Large intestine (tissue), 3 donors: ENCODE results near the gene INPP5A. TPM values are rescaled to one million over a fixed set of nuclear protein-coding genes. Genes with fewer than 3 reads are reported as not detected.

Source experiments
- DNase-seq, 2 donors: peaks; one replicate each; pipeline versions ENCODE4 v3.0.0 to v3.0.0-alpha.2; 2013
- H3K27ac ChIP-seq: one replicate; pipeline ENCODE4 v1.5.1; 2013; ENCODE audit warnings: low read length
- H3K27me3 ChIP-seq: 2 replicates; pipeline ENCODE4 v1.6.1; 2013; ENCODE audit warnings: low read length; ENCODE audit not compliant: control insufficient read depth, insufficient read depth
- H3K36me3 ChIP-seq: 2 replicates; pipeline ENCODE4 v1.6.1; 2013; ENCODE audit warnings: low read length; ENCODE audit not compliant: control insufficient read depth, insufficient read depth
- H3K4me1 ChIP-seq: one replicate; pipeline ENCODE4 v1.6.1; 2013; ENCODE audit warnings: low read length; ENCODE audit not compliant: control insufficient read depth, insufficient read depth
- H3K4me3 ChIP-seq: one replicate; pipeline ENCODE4 v1.5.1; 2013; ENCODE audit warnings: low read length
- H3K9me3 ChIP-seq: one replicate; pipeline ENCODE4 v1.6.1; 2013; ENCODE audit warnings: mild to moderate bottlenecking, low read depth, low read length, moderate library complexity; ENCODE audit not compliant: control insufficient read depth
- WGBS: methylation state at CpG from one replicate; pipeline ENCODE4 v1.1.5; 2013; ENCODE audit warnings: low lambda C conversion rate; ENCODE audit not compliant: insufficient coverage; 5-methylcytosine and 5-hydroxymethylcytosine counted together
- polyA plus RNA-seq: library from polyadenylated mRNA; unstranded; fragments of 120-200 nt; gene quantifications from one replicate; pipeline ENCODE4 v1.2.1, GENCODE V29; 2013

The INPP5A gene
- polyA plus RNA-seq, 1 donor, result 25.3 TPM

GRCh38 chr10:132558516-132559413 is 21.2 kb downstream of the INPP5A start:
- Histone ChIP-seq H3K4me1 (peaks cover 5% of the 10 kb centered on the region), H3K27me3 (no peaks in the 10 kb centered on the region), H3K4me3 (no peak overlapping the region), H3K36me3 (peaks cover 2% of the 10 kb centered on the region), H3K9me3 (peaks cover 6% of the 10 kb centered on the region), H3K27ac (no peak overlapping the region)
- DNase-seq, result no peak
- WGBS, result 100% methylated on average over 1 of the region's 32 CpGs

DNA sequence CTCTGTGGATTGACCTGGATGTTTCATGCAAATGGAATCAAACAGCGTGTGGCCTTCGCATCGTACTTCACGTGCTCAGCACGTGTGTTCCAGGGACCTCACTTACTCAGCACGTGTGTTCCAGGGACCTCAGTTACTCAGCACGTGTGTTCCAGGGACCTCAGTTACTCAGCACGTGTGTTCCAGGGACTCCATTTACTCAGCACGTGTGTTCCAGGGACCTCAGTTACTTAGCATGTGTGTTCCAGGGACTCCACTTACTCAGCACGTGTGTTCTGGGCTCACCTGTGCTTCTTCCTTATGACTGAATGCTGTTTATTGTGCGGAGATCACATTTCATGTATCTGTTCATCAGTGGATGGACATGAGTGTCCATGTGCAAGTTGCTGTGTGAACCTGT is 22.0 kb downstream of the INPP5A start:
- no peaks in the 10 kb centered on the region for H3K4me1 ChIP-seq
- no CpG with 5 or more reads among the region's 11 CpGs for WGBS
- DNase-seq, result no peak

GRCh38 chr10:132560241-132560731 is 22.7 kb downstream of the INPP5A start:
- peaks cover 6% of the 10 kb centered on the region for H3K9me3 ChIP-seq

More for the DNA sequence above, 22.0 kb downstream of the INPP5A start:
- peaks cover 6% of the 10 kb centered on the region for H3K9me3 ChIP-seq
- H3K36me3 ChIP-seq, result peaks cover 2% of the 10 kb centered on the region
- H3K27ac ChIP-seq, result no peak overlapping the region
- no peak overlapping the region for H3K4me3 ChIP-seq
- no peaks in the 10 kb centered on the region for H3K27me3 ChIP-seq

DNA sequence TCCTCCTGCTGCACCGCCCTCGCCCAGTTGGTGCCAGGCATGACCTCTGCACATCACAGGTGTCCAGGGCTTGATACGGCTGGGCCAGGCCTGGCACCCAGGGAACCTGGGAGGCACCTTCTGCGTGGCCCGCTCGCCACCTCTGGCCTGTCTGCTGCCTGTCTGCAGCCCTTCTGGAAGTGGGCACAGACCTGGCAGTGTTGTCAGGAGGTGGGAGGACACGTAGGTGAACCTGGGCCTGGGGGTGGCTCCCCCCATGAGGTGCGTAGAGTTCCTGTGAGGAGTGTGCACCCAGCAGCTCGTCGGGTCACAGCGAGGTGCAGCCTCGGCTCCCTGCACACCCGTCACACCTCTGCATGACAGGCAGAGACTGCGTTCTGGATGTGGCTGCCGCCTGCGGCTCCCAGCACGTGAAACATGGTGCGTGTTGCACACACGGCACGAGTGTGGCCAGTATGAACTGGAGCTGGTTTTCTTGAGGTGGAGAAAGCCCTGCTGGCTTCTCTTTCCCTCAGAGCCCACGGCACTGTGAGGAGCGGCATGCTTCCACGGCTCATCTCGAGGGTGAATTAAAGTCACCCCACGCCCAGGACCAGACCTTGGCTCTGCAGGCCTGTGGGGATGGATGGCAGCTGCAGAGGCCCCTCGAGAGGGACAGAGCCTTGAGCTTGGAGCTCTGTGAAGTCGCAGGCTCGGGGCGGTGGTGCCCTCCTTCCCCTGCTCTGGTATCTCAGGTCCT is 24.8 kb downstream of the INPP5A start:
- Histone ChIP-seq H3K27ac (no peak overlapping the region), H3K36me3 (peaks cover 2% of the 10 kb centered on the region), H3K9me3 (peaks cover 6% of the 10 kb centered on the region), H3K27me3 (no peaks in the 10 kb centered on the region), H3K4me1 (no peaks in the 10 kb centered on the region), H3K4me3 (no peak overlapping the region)
- no peak for DNase-seq
- WGBS, result no CpG with 5 or more reads among the region's 29 CpGs

More at GRCh38 chr10:132560241-132560731, 22.7 kb downstream of the INPP5A start:
- H3K4me1 ChIP-seq, result no peaks in the 10 kb centered on the region
- H3K36me3 ChIP-seq, result peaks cover 2% of the 10 kb centered on the region
- no peak for DNase-seq
- WGBS, result 80% methylated on average over 1 of the region's 10 CpGs
- no peak overlapping the region for H3K27ac ChIP-seq
- H3K27me3 ChIP-seq, result no peaks in the 10 kb centered on the region
- no peak overlapping the region for H3K4me3 ChIP-seq

DNA sequence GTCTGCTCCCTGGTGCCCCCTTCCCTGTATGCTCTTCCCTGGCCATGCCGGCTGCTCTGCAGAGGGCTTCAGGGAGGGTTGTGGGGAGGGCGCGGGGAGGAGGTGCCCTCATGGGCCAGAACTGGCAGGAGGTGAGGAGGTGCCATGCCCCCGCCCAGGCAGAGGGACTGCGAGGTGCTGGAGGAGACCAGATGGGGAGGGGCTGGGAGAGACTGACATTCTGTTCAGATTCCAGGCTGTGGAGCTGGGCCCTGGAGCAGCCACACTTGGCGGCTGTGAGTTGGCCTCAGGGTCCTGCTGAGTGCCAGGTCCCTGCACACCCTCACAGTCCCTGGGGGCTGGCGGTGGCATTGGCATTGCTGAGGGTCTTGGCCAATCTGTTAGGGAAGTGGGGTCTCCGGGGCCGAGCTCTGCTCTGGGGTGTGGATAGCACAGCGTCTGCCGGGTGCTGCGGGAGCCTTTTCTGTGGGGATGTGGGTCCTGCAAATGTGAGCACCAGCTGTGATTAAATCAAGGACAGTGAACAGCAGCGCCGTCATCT is 25.4 kb downstream of the INPP5A start:
- Histone ChIP-seq H3K27ac (no peak overlapping the region), H3K27me3 (no peaks in the 10 kb centered on the region), H3K4me1 (no peaks in the 10 kb centered on the region), H3K4me3 (no peak overlapping the region), H3K9me3 (peaks cover 6% of the 10 kb centered on the region), H3K36me3 (peaks cover 2% of the 10 kb centered on the region)
- WGBS, result no CpG with 5 or more reads among the region's 14 CpGs
- no peak for DNase-seq

DNA sequence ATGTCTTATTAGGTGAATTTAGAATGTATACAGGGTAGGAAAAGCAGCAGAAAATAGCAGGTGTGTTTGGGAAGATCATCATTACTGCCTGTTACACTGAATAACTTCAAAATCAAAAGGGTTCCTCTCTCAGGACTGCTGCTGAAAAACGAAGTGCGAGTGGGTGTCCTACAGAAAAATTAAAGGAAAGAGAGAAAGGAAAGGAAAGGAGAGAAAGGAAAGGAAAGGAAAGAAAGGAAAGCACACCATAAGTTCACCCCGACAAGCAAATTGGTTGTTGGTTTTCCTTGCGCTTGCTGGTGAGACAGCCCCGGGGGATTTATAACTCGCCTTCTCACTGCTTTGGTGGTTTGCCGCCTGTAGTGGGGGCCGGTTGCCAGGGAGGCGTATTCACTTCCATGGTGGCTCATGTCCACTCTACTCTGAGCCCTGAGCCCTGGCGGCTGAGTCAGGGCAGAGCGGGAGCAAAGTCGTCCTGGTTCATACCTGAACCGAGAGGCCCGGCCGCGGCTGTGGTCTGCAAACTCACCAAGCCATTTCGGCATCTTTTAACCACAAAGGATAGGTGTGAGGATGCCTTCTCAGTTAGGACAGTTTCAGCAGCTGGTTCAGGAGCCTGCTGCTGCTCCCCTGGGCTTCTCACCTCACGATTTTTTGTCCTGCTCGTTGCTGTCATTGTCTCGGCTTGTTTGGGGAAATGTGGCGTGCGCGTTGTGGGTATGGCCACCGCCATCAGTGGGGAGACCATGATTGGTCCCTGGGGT is 26.1 kb downstream of the INPP5A start:
- Histone ChIP-seq H3K27me3 (no peaks in the 10 kb centered on the region), H3K9me3 (peaks cover 6% of the 10 kb centered on the region), H3K27ac (no peak overlapping the region), H3K4me1 (no peaks in the 10 kb centered on the region), H3K36me3 (peaks cover 2% of the 10 kb centered on the region), H3K4me3 (no peak overlapping the region)
- DNase-seq, result no peak
- 94% methylated on average over 3 of the region's 24 CpGs for WGBS

GRCh38 chr10:132564249-132564605 is 26.6 kb downstream of the INPP5A start:
- H3K27ac ChIP-seq, result no peak overlapping the region
- H3K4me1 ChIP-seq, result no peaks in the 10 kb centered on the region
- peaks cover 6% of the 10 kb centered on the region for H3K9me3 ChIP-seq
- no peak for DNase-seq
- H3K27me3 ChIP-seq, result no peaks in the 10 kb centered on the region
- peaks cover 2% of the 10 kb centered on the region for H3K36me3 ChIP-seq
- no CpG with 5 or more reads among the region's 10 CpGs for WGBS
- no peak overlapping the region for H3K4me3 ChIP-seq

GRCh38 chr10:132564690-132565089 is 27.1 kb downstream of the INPP5A start:
- Histone ChIP-seq H3K4me1 (no peaks in the 10 kb centered on the region), H3K36me3 (no peaks in the 10 kb centered on the region), H3K4me3 (no peak overlapping the region), H3K9me3 (peaks cover 6% of the 10 kb centered on the region), H3K27ac (no peak overlapping the region), H3K27me3 (no peaks in the 10 kb centered on the region)
- DNase-seq, result no peak
- WGBS, result 74% methylated on average over 3 of the region's 11 CpGs

DNA sequence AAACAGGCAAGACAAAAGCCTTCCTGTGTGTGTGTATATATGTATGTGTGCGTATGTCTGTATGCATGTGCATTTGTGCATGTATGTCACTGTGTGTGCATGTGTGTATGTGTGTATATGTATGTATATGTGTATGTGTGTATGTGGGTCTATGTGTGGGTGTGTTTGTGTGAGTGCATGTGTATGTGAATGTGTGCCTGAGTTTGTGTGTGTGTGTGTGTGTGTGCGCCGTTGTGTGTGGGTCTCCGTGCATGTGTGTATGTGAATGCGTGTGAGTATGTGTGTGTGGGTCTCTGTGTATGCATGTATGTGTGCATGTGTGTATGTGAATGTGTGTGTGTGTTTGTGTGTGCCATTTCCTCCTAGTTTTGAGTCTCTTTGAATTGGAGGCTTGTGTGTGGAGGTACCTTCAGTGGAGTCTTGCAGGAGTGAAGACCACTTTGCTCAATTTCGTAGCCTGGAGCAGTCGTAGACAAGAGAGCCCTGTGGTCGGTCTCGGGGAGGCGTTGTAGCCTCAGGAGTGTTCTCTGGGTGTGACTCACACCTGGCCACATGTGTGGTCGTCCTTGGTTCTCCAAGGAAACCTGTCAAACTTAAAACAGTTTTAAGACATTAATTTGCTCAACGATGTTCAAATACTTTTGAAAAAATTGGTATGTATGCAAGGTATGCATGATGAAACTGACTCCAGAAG is 28.1 kb downstream of the INPP5A start:
- H3K4me1 ChIP-seq, result peaks cover 2% of the 10 kb centered on the region
- 100% methylated on average over 1 of the region's 12 CpGs for WGBS
- no peak overlapping the region for H3K4me3 ChIP-seq
- H3K9me3 ChIP-seq, result peaks cover 6% of the 10 kb centered on the region
- no peaks in the 10 kb centered on the region for H3K36me3 ChIP-seq
- no peak for DNase-seq
- no peak overlapping the region for H3K27ac ChIP-seq
- no peaks in the 10 kb centered on the region for H3K27me3 ChIP-seq
